CD4-positive, alpha-beta T cell treated with Interleukin-10 for 1 hour (primary cell): ENCODE measurements around the gene MIEF2.
A peak's percentile ranks its signal among the peaks of the same experiment; 100 is the strongest.
"Not testable (repeated sequence)": the region's sequence is repeated elsewhere in the genome, so short reads cannot be mapped to it uniquely, and the experiment has no call there.

Experiments used
- DNase-seq: peaks from one replicate; pipeline ENCODE4 v3.0.0-alpha.2; 2020

MIEF2 gene

DNA sequence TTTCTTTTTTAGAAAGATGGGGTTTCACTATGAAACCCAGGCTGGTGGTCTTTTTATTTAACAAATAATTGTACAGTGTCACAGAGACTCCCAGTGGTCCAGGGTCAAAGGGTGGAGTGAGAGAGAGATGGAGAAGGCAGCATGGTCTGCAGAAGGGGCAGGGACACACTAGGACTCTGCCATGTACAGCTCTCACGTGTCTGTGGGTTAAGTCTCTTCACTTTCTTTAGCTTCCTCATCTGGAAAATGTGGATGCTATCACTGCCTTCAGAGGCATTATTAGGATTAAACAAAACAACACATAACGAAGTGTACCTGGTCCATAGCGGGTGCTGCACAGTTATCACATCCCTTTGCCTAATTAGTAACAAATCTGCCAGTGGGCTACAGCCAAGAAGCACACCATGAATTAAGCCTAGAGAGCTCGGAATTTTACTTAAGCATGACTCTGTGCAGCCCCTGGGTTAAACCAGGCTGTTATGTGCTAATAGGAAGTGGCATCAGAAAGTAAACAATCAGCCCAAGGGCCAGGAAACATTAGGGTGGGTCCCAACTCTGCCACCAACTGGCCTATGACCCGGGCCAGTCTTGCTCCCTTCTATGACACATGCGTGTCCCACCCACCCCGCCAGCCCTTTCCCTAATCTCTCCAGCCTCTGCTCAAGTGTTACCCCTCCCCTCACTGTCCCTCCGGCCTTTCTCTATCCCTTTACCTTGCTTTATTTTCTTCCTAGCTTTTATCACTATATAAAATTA lies 40.4 kb downstream of the MIEF2 start:
- DNase-seq, result no peak

DNA sequence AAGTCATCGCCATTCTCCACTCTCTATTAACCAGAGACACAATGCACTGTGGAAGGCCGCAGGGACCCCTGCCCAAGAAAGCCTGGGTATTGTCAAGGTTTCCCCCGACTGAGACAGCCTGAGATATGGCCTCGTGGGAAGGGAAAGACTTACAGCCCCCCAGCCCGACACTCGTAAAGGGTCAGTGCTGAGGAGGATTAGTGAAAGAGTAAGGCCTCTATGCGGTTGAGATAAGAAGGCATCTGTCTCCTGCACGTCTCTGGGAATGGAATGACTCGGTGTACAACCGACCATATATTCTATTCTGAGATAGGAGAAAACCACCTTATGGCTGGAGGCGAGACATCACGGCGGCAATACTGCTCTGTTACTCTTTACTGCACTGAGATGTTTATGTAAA lies 42.7 kb downstream of the MIEF2 start:
- DNase-seq, result not testable (repeated sequence)

DNA sequence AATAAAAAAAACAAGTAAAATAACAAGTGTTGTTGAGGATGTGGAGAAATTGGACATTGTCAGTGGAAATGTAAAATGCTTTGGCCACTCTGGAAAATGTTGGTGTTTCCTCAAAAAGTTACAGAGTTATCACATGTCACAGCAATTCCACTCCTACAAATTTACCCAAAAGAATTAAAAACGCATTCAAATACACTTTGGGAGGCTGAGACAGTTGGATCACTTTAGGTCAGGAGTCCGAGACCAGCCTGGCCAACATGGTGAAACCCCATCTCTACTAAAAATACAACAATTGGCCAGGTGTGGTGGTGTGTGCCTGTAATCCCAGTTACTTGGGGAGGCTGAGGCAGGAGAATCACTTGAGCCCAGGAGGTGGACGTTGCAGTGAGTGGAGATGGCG lies 48.7 kb downstream of the MIEF2 start:
- DNase-seq, result no peak

DNA sequence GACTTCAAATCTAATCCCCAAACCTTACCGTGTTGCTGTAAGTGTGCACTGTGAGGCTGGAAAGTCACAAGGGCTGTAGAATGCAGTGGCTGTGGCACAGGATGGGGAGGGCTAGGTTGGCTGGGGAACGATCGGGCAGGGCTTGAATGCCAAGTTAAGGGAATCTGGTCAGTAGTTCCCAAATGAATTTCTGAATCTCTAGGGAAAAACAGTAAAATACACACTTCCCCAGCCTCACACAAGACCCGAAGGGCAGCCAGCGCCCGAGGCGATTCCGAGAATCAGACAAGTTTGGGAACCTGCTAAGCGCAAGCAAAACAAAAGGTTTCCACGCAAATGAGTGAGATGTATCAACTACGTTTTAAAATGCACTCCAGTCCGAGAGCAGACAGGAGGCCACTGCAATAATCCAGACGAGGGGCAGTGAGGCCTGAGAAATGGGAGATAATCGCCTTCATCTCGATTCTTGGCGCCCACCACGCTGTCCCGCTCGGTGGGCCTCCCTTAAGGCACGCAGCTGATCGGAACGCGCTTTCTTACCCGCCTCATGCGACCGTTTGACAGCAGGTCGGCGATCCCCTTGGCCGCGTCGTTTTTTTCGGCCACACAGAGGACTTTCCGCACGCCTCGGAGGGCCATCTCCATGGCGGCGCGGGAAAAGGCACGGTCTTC lies 53.7 kb downstream of the MIEF2 start:
- DNase-seq, result peak; percentile 7

DNA sequence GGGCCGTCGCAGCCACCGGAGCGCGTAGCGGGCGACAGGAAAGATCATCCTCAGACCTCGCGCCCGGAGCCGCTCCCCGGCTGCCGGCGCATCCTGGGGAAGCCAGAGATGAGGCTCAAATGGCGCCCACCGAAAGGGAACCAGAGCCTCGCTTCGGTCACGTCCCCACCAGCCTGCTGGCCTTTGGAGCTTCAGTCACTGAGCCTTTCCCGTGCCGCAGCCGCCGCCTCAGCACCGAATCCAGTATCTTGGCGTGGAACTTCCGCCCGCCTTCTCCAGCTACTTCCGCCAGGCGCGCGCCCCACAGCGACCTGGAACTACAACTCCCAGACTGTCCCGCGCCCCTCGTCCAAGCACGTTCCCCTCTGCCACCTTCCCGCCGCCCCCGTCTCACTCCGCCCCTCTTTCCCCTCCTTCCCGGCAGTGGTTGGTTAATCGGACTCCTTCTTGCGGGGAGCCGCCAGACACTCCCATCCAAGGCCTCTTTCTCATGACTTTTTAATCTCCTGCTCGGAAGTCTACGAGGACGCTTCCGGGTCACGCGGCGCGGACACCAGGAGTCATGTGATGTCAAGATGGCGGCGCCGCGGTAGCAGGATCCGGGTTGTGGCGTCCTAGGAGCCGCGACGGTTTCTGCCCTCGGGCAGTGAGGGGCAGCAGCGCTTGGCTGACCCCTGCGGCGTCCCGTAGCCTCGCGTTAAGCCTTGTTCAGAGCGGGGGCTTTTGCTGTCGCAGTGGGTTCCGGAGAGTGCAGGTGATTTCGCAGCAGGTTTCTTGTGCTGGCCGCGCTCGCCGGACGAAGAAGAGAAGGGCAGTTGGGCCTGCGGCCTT lies 54.5 kb downstream of the MIEF2 start, which contains the start of the genes SMCR8 and TOP3A:
TSS of gene SMCR8 (plus strand) at position 563 of the 831 bp plus-strand sequence. CDS start 497 bp downstream, outside the sequence.
TSS of gene TOP3A (minus strand) at position 264 of the 831 bp plus-strand sequence. CDS start at position 48, 216 bp downstream.
- peak; percentile 98 for DNase-seq

DNA sequence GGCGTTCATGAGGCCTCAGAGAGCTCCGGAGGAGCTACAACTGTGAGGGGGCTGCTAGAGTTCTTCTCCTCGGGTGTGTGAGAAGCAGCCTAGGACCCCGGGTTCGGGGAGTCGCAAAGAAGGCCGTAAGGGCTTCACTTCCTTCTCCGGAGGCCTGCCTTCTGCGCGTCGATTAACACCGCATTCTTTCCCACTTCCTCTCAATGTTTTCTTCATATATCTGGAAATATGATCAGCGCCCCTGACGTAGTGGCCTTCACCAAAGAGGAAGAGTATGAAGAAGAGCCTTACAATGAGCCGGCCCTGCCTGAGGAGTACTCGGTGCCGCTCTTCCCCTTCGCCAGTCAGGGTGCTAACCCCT lies 55.1 kb downstream of the MIEF2 start:
- peak; percentile 61 for DNase-seq

DNA sequence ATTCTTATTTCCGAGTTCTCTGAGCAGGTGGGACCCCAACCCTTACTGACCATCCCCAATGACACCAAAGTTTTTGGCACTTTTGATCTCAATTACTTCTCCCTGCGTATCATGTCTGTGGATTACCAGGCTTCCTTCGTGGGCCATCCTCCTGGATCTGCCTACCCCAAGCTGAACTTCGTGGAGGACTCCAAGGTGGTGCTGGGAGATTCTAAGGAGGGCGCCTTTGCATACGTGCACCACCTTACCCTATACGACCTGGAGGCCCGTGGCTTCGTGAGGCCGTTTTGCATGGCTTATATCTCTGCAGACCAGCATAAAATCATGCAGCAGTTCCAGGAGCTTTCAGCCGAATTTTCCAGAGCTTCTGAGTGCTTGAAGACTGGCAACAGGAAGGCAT lies 55.5 kb downstream of the MIEF2 start:
- DNase-seq, result no peak
